HepG2 (cell line): ENCODE results near the gene ENDOG.

Experiments
- EED ChIP-seq: sonication (generic); formaldehyde crosslinking; IDR thresholded peaks from 2 replicates; pipeline ENCODE4 v1.5.0; 2020; ENCODE audit warnings: mild to moderate bottlenecking, missing genetic modification reagents
- EHMT2 ChIP-seq: fragments of 200-600 bp; sonication (generic); IDR thresholded peaks from 2 replicates; pipeline ENCODE4 v1.7.0; 2017; ENCODE audit warnings: antibody characterized with exemption, low read depth, low read length, borderline replicate concordance
- EP300 ChIP-seq, 3 experiments: sonication (generic) in 1 of 3; formaldehyde crosslinking in 1 of 3; IDR thresholded peaks; 2 replicates each; pipeline versions ENCODE4 v1.5.1 to v1.6.1; 2011 to 2020; ENCODE audit warnings: low read depth in 2 of 3, low read length in 2 of 3, borderline replicate concordance in 1 of 3, improper control_type of control experiment in 1 of 3, mild to moderate bottlenecking in 1 of 3, missing genetic modification reagents in 1 of 3, moderate library complexity in 1 of 3
- FIP1L1 ChIP-seq: fragments of 200-400 bp; formaldehyde crosslinking; IDR thresholded peaks from 2 replicates; pipeline ENCODE4 v1.6.1; 2018; ENCODE audit warnings: low read depth, mild to moderate bottlenecking, low read length, moderate library complexity, borderline replicate concordance; ENCODE audit not compliant: insufficient read depth
- GABPA ChIP-seq, 2 experiments: IDR thresholded peaks; 2 replicates each; pipeline ENCODE4 v1.6.1; 2011 to 2016; ENCODE audit warnings: low read depth in 2 of 2, low read length in 1 of 2, missing biosample characterization in 1 of 2, missing genetic modification characterization in 1 of 2
- HNF4A ChIP-seq: sonication (generic); formaldehyde crosslinking; IDR thresholded peaks from 2 replicates; pipeline ENCODE4 v1.4.0; 2020; ENCODE audit warnings: missing genetic modification reagents
- MNT ChIP-seq: fragments of 450-650 bp; IDR thresholded peaks from 2 replicates; pipeline ENCODE4 v1.6.1; 2016
- MTA3 ChIP-seq: sonication (generic); formaldehyde crosslinking; IDR thresholded peaks from 2 replicates; pipeline ENCODE4 v1.4.0; 2020; ENCODE audit warnings: missing genetic modification reagents
- POLR2A ChIP-seq, 2 experiments: IDR thresholded peaks; 2 replicates each; pipeline ENCODE4 v1.6.1; 2011; ENCODE audit warnings: low read depth in 2 of 2, low read length in 2 of 2, mild to moderate bottlenecking in 1 of 2, moderate library complexity in 1 of 2; ENCODE audit not compliant: insufficient read depth in 1 of 2
- RAD21 ChIP-seq: fragments of 450-650 bp; formaldehyde crosslinking; IDR thresholded peaks from 2 replicates; pipeline ENCODE4 v1.5.0; 2020; ENCODE audit warnings: mild to moderate bottlenecking
- RXRB ChIP-seq: IDR thresholded peaks from 2 replicates; pipeline ENCODE4 v1.6.1; 2016; ENCODE audit warnings: borderline replicate concordance, missing genetic modification reagents, missing compliant biosample characterization
- TP53 ChIP-seq: sonication (generic); formaldehyde crosslinking; conservative IDR thresholded peaks from 2 replicates; pipeline ENCODE4 v1.4.0; 2020; ENCODE audit warnings: missing genetic modification reagents
- ZNF281 ChIP-seq: sonication (generic); formaldehyde crosslinking; IDR thresholded peaks from 2 replicates; pipeline ENCODE4 v1.4.0; 2020; ENCODE audit warnings: missing genetic modification reagents, borderline replicate concordance
- ZNF747 ChIP-seq: sonication (generic); formaldehyde crosslinking; IDR thresholded peaks from 2 replicates; pipeline ENCODE4 v1.8.1; 2023; ENCODE audit warnings: missing genetic modification reagents, mild to moderate bottlenecking, borderline replicate concordance

GRCh38 chr9:128828267-128828666 lies 10.0 kb downstream of the ENDOG start:
- no peak for TF ChIP-seq RAD21 (CRISPR knock-in tag)
- TF ChIP-seq TP53 (CRISPR knock-in tag), result no peak
- TF ChIP-seq RXRB (CRISPR knock-in tag), result no peak
- TF ChIP-seq HNF4A (CRISPR knock-in tag), result no peak
- TF ChIP-seq EP300 (IDR thresholded peaks at IDR 0.05; ENCODE audit: low read depth in 2 of 2, low read length in 2 of 2), result no peak
- no peak for TF ChIP-seq EP300 (CRISPR knock-in tag; IDR thresholded peaks at IDR 0.05; ENCODE audit: borderline replicate concordance)
- TF ChIP-seq MTA3 (CRISPR knock-in tag), result no peak
- no peak for TF ChIP-seq GABPA (IDR thresholded peaks at IDR 0.05; ENCODE audit: low read depth, low read length)
- no peak for TF ChIP-seq GABPA (CRISPR knock-in tag; IDR thresholded peaks at IDR 0.05; ENCODE audit: low read depth)
- no peak for TF ChIP-seq FIP1L1
- TF ChIP-seq MNT, result no peak
- no peak for TF ChIP-seq POLR2A (IDR thresholded peaks at IDR 0.05; ENCODE audit: insufficient read depth in 1 of 2, low read depth in 2 of 2, low read length in 2 of 2)
- no peak for TF ChIP-seq EED (CRISPR knock-in tag)
- TF ChIP-seq ZNF281 (CRISPR knock-in tag), result no peak
- no peak for TF ChIP-seq EHMT2
- no peak for TF ChIP-seq ZNF747 (CRISPR knock-in tag)
